Pancreas (tissue), 10 donors: Measurements from ENCODE around the gene ASH1L. TPM values are rescaled to one million over a fixed set of nuclear protein-coding genes. Genes with fewer than 3 reads are reported as not detected.
A peak's percentile ranks its signal among the peaks of the same experiment; 100 is the strongest.
"Not testable (repeated sequence)": the region's sequence is repeated elsewhere in the genome, so short reads cannot be mapped to it uniquely, and the experiment has no call there.

ENCODE experiments used
- ATAC-seq, 4 donors: fragments of 200-7000 bp; cut with Tn5 transposase; one replicate each; pipeline versions ENCODE4 v1.8.0 to v1.9.1; 2020; ENCODE audit warnings: mild to moderate bottlenecking in 4 of 4, moderate library complexity in 4 of 4
- DNase-seq, 6 donors: peaks; one replicate each; pipeline ENCODE4 v3.0.0-alpha.2; 2020
- FAIRE-seq: peaks from 2 replicates; lab custom pipeline; 2012; peaks lifted over from hg19 to GRCh38; lab: Jason Lieb, UNC
- H3K27ac ChIP-seq, 4 donors: fragments of 200-600 bp; sonication (generic); 1 replicate in 3 of 4; 2 replicates in 1 of 4; pipeline versions ENCODE4 v1.5.0 to v1.8.0; 2020
- H3K27me3 ChIP-seq, 4 donors: fragments of 200-600 bp; one replicate each; pipeline ENCODE4 v1.8.0; 2021
- H3K36me3 ChIP-seq, 3 donors: fragments of 200-600 bp; sonication (generic) in 1 of 3; one replicate each; pipeline versions ENCODE4 v1.5.0 to v1.8.0; 2020 to 2021
- H3K4me1 ChIP-seq, 3 donors: fragments of 200-600 bp; one replicate each; pipeline ENCODE4 v1.8.0; 2021
- H3K4me3 ChIP-seq, 4 donors: fragments of 200-600 bp; sonication (generic) in 2 of 4; one replicate each; pipeline versions ENCODE4 v1.5.0 to v1.8.0; 2020 to 2021
- H3K9me3 ChIP-seq, 4 donors: fragments of 200-600 bp; one replicate each; pipeline ENCODE4 v1.8.0; 2021
- WGBS, 2 donors: extraction: QIAGEN DNeasy Blood & Tissue Kit; methylation state at CpG; one replicate each; pipeline ENCODE4 v1.1.7; 2013; 5-methylcytosine and 5-hydroxymethylcytosine counted together
- intact Hi-C, 3 donors: fragments of 100-400 bp; cut with DNase I; formaldehyde crosslinking; loops; one replicate each; pipeline versions ENCODE4 v1.11.1 to v1.14.2; 2022
- polyA plus RNA-seq, 2 donors: library from polyadenylated mRNA; stranded (reverse); fragments of 200-250 nt; gene quantifications; one replicate each; pipeline ENCODE4 v1.2.3, GENCODE V29; 2013
- total RNA-seq, 6 donors: library from RNA; stranded (reverse); fragmentation: NEBNext Ultra II Directional in 4 of 6; extraction: Animal tissue kit (Norgen Biotek cat#: 25700) in 4 of 6; gene quantifications; one replicate each; pipeline versions ENCODE4 v1.2.1 to v1.2.4, GENCODE V29; 2021 to 2023
- TF ChIP-seq, protein P1 (sequence below), 4 donors: fragments of 200-600 bp; sonication (generic) in 3 of 4; IDR thresholded peaks; one replicate each; pipeline versions ENCODE4 v1.5.0 to v1.8.0; 2021; ENCODE audit warnings: antibody characterized with exemption in 4 of 4
- donor health status: healthy with polysubstance abuse.
- donor health status: DM: no; HTN: no; CAD: no; lungs with moderate emphysema.
- donor health status: DM: no; HTN: no; CAD: no.
- donor health status: control.
- donor health status: control.
- donor health status: Bipolar disorder and iron deficiency.
- donor health status: DM: yes; HTN: yes; CAD: no.
- donor health status: DM: no; HTN: no; CAD: no.
- donor health status: DM: no; HTN: no; CAD: no.
- donor health status: DM: yes; HTN: yes; CAD: no.

ASH1L gene
- total and polyA plus RNA-seq, 8 donors: 6.2 to 38.6 (median 22.9) TPM

DNA sequence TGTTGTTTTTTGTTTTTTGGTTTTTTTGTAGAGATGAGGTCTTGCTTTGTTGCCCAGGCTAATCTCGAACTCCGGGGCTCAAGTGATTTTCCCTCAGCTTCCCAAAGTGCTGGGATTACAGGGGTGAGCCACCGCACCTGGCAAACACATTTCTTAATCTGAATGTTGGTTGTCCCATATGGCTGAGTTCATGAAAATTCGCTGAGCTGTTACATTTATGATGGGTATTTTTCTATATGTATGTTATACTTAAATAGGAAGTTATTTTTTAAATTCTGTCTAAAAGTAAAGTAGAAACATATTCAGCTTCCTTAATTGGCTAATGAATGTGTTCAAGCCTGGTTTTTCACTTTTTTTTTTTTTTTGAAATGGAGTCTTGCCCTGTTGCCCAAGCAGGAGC is 75.1 kb downstream of the ASH1L start:
- no peaks in the 10 kb centered on the region for H3K9me3 ChIP-seq
- DNase-seq (no peak), FAIRE-seq (no peak), ATAC-seq (no peak)
- no peak overlapping the region for H3K27ac ChIP-seq
- no peak overlapping the region for H3K4me3 ChIP-seq
- peaks cover 0 to 8% (median 7%) of the 10 kb centered on the region in 3 donors for H3K4me1 ChIP-seq
- no peaks in the 10 kb centered on the region for H3K36me3 ChIP-seq
- TF ChIP-seq, protein P1, sequence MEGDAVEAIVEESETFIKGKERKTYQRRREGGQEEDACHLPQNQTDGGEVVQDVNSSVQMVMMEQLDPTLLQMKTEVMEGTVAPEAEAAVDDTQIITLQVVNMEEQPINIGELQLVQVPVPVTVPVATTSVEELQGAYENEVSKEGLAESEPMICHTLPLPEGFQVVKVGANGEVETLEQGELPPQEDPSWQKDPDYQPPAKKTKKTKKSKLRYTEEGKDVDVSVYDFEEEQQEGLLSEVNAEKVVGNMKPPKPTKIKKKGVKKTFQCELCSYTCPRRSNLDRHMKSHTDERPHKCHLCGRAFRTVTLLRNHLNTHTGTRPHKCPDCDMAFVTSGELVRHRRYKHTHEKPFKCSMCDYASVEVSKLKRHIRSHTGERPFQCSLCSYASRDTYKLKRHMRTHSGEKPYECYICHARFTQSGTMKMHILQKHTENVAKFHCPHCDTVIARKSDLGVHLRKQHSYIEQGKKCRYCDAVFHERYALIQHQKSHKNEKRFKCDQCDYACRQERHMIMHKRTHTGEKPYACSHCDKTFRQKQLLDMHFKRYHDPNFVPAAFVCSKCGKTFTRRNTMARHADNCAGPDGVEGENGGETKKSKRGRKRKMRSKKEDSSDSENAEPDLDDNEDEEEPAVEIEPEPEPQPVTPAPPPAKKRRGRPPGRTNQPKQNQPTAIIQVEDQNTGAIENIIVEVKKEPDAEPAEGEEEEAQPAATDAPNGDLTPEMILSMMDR (IDR thresholded peaks at IDR 0.05): no peak
- intact Hi-C loops: no loop called here
- WGBS, 2 donors: 97% methylated on average over 4 of the region's 4 CpGs
- H3K27me3 ChIP-seq: no peaks in the 10 kb centered on the region

GRCh38 chr1:155486952-155487351 is 75.7 kb downstream of the ASH1L start:
- H3K4me1 ChIP-seq: peaks cover 0 to 13% (median 7%) of the 10 kb centered on the region in 3 donors
- H3K4me3 ChIP-seq, H3K27ac ChIP-seq, FAIRE-seq, H3K9me3 ChIP-seq, intact Hi-C loops, H3K27me3 ChIP-seq, ATAC-seq, DNase-seq, H3K36me3 ChIP-seq: not testable (repeated sequence)
- WGBS, 2 donors: 88 to 92% methylated on average over 6 of the region's 6 CpGs

GRCh38 chr1:155485945-155486344 is 76.7 kb downstream of the ASH1L start:
- no peak for DNase-seq
- Histone ChIP-seq H3K36me3 (no peaks in the 10 kb centered on the region), H3K27ac (no peak overlapping the region), H3K27me3 (no peaks in the 10 kb centered on the region), H3K9me3 (no peaks in the 10 kb centered on the region), H3K4me3 (no peak overlapping the region), H3K4me1 (peaks cover 0 to 6% (median 0%) of the 10 kb centered on the region in 3 donors)
- intact Hi-C loops: no loop called here
- peak in 1 of 4 donors; percentile 56 for ATAC-seq
- TF ChIP-seq, protein P1 (IDR thresholded peaks at IDR 0.05): no peak
- FAIRE-seq: no peak

DNA sequence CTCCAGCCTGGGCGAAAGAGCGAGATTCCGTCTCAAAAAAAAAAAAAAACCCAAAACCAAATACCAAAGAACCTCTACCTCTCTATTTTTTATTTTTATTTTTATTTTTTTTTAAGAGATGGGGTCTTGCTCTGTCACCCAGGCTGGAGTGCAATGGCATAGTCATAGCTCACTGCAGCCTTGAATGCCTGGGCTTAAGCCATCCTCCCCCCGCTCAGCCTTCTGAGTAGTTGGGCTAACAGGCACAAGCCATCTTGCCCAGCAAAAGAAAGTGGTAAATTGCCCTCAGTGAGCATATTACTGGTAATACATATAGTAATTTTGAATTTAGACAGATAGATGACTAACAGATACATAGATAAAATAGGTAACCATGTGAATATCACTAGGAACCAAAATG is 77.4 kb downstream of the ASH1L start:
- Histone ChIP-seq H3K27me3 (no peaks in the 10 kb centered on the region), H3K36me3 (no peaks in the 10 kb centered on the region), H3K4me1 (peaks cover 0 to 6% (median 0%) of the 10 kb centered on the region in 3 donors), H3K27ac (no peak overlapping the region), H3K9me3 (no peaks in the 10 kb centered on the region), H3K4me3 (no peak overlapping the region)
- intact Hi-C loops: no loop called here
- DNase-seq (no peak), FAIRE-seq (no peak), ATAC-seq (no peak)
- TF ChIP-seq, protein P1 (IDR thresholded peaks at IDR 0.05): no peak
- 97 to 98% methylated on average over 4 of the region's 4 CpGs for whole genome bisulfite sequencing, 2 donors

- intact Hi-C loops: no loop called here
- no peak for DNase-seq
- FAIRE-seq: no peak
- no peaks in the 10 kb centered on the region for H3K36me3 ChIP-seq
- H3K4me3 ChIP-seq: no peak overlapping the region
- H3K4me1 ChIP-seq: peaks cover 0 to 6% (median 0%) of the 10 kb centered on the region in 3 donors
- peak; percentile 40 to 75 (median 52) for ATAC-seq
- no peaks in the 10 kb centered on the region for H3K9me3 ChIP-seq
- H3K27me3 ChIP-seq: no peaks in the 10 kb centered on the region
- TF ChIP-seq, protein P1 (IDR thresholded peaks at IDR 0.05): no peak
- H3K27ac ChIP-seq: no peak overlapping the region
- WGBS, 2 donors: 28 to 39% methylated on average over 2 of the region's 2 CpGs
These were observed 80.8 kb downstream of the ASH1L start for GRCh38 chr1:155481741-155482241.
